HUDEP-2 (cell line): Measurements from ENCODE around the gene CHMP3.
"Not testable (repeated sequence)": the region's sequence is repeated elsewhere in the genome, so short reads cannot be mapped to it uniquely, and the experiment has no call there.

Experiments used
- DNase-seq, 76 experiments: peaks; one replicate each; lab custom pipeline; 2025; ENCODE audit not compliant: unreplicated experiment in 76 of 76; lab: John Stamatoyannopoulos, UW

CHMP3 gene

DNA sequence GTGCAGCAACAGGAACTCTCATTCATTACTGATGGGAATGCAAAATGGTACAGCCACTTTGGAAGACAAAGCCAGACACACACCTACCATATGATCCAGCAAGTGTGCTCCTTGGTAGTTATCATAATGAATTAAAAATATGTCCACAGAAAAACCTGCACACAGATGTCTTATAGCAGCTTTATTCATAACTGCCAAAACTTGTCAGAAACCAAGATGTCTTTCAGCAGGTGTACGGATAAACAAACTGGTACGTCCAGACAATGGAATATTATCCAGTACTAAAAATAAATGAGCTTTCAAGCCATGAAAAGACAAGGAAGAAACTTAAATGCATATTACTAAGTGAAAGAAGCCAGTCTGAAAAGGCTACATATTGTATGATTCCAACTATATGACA, 50.4 kb downstream of the CHMP3 start:
- DNase-seq = no peak

DNA sequence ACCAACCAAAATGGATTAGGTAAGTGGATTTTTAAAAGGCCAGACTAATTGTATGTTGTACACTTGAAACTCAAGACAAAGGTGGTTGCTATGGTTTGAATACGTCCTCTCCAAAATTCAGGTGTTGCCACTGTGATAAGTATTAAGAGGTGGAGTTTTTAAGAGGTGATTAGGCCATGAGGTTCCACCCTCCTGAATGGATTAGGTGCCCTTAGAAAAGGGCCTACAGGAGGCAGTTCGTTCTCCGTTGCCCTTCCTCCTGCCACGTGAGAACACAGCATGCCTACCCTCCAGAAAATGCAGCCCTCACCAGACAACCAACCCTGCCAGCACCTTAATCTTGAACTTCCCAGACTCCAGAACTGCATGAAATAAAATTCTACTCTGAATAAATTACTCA, 51.2 kb downstream of the CHMP3 start:
- DNase-seq = no peak

DNA sequence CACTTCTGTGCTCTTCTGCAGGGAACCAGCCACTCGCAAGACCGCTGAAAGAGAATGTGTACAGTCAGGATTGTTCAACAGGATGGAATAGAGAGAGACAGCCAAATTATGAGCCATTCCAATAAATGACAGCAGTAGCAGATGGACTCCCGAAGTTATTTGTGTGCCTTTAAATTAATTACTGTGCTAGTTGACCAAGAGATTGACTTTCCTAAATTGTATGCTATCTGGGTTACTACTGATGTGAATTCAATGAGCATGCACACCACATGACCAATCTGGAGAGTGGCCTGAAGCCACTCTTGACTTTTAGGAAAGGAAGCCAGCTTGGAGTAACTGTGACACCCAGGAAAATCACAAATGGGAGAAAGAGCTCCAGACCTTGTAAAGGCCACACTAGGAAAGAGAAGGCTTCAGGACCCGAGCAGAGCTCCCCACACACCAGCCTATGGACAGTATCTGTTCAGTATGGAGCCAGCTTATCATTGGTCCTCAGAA, 52.8 kb downstream of the CHMP3 start:
- DNase-seq = no peak

DNA sequence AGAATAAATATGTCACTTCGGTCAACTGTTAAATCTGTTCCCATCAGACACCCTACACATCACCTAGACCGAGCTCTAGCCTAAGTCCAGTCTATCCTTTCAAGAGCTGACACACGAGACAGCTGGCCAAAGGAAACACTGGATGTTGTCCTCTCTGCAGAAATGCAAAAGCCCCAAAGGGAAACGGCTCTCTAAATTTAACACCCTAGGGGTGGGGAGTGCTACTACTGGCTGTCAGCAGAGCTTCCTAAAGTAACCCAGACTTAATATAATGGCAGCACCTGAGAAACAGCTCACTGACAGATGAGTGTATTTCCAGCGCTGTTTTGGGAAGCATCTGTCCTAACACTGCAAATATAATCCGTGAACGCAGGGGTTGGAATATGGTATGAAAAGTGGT, 55.6 kb downstream of the CHMP3 start:
- no peak for DNase-seq

DNA sequence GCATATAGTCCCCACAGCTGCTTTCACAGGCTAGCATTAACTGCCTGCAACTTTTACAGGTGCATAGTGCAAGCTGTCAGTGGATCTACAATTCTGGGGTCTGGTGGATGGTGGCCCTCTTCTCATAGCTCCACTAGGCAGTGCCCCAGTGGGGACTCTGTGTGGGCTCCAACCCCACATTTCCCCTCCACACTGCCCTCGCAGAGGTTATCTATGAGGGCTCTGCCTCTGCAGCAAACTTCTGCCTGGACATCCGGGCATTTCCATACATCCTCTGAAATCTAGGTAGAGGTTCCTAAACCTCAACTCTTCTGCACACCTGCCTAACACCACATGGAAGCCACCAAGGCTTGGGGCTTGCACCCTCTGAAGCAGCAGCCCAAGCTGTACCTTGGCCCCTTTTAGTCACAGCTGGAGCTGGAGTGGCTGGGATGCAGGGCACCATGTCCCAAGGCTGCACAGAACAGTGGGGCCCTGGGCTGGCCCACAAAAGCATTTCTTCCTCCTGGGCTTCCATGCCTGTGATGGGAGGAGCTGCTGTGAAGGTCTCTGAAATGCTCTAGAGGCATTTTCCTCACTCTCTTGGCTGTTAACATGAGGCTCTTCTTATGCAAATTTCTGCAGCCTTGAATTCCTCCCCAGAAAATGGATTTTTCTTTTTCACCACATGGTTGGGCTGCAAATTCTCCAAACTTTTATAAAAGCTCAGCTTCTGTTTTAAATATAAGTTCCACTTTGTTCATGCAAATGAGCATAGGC, 62.7 kb downstream of the CHMP3 start:
- DNase-seq = no peak

DNA sequence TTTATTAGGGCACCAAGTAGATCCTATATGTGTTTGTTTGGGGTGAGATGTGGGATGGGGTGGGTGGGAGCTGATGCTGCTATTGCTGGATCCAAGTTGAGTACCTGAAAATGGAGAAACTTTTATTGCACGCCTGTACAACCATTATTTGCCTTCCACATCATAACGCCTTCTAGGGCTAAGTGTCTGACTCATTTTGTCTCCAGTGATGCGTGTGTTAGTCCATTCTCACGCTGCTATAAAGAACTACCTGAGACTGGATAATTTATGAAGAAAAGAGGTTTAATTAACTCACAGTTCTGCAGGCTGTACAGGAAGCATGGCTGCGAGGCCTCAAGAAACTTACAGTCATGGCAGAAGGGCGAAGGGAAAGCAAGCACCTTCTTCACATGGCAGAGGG, 63.9 kb downstream of the CHMP3 start:
- DNase-seq = no peak

DNA sequence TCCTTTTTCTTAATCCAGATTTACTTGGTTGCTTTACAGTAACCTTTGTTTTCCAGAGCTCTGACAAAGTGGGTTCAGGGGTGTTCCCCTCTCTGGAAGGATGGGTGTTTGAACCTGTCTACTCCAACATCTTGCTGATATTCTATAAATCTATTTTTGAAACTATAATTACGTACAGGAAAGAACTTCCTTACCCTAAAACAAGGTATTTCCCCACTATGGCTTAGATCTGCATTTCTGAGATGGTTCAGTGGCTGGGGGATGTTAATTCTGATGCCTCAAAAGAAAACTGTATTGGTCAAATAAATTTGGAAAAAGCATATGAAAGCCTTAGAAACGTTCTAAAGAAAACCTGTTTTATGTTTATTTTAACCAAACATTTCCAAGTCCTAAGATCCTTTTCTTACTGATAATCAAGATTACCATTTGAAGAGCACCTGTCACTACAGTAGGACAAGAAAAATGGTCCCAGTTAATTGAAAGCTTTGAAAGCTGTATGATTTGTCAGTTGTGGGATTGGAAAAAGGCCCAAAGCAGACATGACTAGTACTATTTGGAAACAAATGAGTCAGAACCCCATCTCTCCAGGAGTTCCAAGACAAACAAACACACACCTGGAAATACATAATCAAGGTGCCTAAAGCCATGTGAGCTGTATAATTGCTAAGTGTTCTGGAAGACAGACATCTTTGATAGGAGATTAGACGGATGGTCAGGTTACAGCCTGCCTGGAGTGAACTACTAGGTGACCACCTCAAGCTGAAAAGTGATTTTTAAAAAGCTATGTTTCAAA, 64.6 kb downstream of the CHMP3 start:
- no peak for DNase-seq

DNA sequence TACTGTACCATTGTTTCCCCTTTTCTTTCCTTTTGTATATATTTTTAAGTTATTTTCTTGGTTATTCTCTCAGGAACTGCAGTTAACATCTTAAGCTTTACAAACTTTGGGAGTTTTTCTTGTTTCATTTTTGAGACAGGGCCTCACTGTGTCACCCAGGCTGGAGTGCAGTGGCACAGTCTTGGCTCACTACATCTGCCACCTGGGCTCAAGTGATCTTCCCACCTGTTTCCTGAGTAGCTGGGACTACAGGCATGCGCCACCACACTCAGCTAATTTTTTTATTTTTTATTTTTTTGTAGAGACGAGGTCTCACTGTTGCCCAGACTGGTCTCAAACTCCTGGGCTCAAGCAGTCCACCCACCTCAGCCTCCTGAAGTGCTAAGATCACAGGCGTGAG, 66.9 kb downstream of the CHMP3 start:
- DNase-seq = not testable (repeated sequence)

DNA sequence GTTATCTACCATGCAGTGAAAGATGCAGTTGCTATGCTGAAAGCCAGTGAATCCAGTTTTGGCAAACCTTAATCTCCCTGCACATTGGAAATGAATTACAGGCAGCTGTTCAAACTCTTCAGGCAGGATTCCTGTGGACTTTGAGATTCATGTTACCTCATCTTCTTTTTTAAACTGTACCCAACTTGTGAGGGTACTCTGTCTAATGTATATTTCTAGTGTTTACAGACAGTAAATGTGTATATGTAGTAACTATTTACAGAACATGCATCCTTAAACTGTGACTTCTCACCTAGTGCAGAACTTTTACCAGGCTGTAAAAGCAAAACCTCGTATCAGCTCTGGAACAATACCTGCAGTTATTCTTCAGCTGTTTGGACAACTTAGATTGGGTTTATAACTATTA, 71.2 kb downstream of the CHMP3 start:
- no peak for DNase-seq

DNA sequence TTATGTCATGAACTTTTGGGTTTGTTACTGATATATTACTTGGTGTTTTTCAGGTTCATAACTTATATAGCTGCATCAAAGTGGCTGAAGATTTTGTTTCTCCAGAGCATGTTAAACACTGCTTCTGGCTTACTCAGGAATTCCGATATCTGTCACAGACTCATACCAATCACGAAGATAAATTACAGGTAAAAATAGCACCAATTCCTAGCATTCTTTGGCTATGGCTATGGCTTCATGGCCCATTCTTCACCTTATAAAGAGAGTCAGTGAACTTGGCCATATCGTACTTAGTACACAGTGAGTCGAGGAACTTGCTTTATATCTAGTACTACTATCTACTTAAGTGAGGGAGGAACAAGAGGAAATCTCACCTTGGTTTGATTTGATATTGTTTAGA, 72.2 kb downstream of the CHMP3 start:
- no peak for DNase-seq

DNA sequence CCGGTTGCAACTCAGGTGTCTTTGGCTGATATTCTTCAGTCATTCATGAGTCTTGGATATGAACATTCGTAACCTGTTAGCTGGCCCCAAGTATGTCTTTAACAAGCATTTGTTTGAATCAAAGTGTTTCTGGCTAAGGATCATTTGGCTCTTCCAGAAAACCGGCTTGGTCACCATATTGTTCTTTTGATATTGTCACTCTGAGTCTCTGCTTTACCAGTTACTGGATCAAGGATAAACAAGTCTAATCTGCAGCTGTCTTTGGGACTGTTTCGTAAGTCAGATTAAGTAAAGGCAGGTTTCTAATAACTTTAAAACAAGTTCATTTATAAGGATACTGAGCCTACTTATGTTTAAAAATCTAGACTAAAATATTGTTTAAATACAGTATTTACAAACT, 73.0 kb downstream of the CHMP3 start:
- no peak for DNase-seq

DNA sequence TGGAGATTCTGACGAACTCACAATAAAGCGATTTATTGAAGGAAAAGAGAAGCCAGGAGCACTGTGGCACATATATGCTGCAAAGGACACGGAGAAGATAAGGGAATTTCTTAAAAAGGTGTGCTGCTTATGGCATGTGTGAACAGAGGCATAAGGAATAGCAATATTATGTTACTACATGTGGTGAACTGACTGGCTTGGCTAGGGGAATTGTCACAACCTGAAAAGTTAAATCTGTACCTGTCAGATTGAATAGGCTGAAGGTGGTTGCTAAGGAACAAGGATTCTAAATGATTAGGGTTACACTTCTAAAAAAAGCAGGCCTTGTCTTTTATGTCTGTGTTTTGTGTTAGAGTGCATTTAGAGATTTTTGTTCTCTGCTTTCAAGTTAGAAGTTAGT, 73.7 kb downstream of the CHMP3 start:
- no peak for DNase-seq

DNA sequence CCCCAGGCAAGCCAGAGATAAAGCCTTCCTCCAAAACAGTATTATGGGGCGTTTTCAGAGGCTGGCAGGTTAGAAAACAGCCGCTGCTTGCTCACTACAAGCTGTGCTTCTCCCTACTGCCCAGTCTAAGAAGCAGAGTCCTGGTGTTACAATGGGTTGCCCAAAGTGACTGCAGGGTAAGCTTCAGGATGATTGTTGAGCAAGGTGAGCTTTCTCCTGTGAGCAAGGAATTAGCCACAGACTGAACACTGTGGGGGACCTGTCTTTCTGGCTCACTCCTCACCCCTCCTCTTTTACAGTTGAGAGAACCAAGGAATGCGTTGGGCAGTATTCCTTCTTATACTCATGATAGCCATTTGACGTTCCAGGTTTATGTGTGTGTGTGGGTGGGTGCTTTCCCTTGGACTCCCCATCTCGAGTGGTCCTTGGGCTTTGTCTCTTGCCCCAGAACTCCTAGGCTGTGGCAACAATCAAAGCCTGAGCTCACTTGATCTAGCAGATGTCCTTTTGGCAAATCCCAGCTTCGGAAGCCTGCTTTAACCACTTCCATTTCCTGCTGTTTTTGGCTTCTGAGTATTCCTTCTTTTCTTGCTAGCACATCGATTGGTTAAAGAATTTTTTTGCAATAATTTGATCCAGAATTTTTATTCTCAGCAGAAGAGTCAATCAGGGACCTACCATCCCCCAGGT, 74.5 kb downstream of the CHMP3 start:
- DNase-seq = no peak

DNA sequence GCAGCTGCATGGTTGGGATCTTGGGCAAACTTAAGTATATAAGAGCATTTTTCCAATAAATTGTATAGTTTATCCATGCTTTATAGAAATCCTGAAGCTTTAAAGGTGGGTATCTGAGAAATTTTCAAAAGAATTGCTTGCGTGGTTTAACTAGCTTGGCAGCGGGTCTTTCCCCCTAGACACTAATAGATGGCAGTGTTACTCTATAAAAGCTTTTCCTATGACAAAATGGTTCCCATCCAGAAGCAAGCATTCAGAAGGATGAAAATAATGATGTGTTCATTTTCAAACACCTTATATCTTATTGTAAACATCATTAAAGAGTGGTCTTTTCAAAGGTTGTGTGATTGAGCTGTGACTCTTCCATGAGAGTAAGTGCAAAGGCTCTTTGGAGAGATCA, 76.2 kb downstream of the CHMP3 start:
- no peak for DNase-seq

DNA sequence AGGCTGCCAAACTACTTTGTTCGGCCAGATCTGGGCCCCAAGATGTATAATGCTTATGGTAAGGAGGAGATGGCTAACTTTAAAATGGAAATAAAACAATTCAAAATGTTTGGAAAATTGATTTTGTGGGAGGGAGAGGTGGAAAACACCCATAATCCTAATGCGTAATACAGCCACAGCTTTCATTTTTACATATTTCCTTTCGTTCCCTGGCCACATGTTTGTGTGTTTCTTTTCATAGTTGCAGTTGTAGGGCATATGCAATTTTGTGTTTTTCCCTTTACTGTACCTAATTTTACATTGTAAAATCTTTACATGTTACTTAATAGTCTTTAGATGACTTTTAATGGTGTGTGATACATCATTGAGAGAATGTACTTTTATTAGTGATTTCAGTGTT, 77.4 kb downstream of the CHMP3 start:
- no peak for DNase-seq

DNA sequence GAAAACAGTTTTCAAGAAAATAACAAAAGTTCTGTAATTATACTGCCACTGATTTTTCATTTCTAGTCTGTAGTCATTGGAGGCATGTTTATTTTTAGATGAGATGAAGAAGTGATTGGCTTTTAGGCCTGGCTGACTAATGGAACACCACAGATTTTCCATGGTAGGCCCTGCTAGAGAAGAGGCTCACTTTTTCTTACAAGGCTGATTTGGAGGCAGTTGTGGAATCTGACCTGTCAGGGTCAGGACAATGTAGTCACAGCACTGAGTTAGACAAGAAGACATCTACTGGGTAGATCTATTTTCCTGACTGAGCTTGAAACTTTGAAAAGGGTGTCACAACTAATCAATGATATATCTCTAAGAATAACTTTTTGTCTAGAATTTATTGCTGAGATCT, 78.1 kb downstream of the CHMP3 start:
- no peak for DNase-seq

DNA sequence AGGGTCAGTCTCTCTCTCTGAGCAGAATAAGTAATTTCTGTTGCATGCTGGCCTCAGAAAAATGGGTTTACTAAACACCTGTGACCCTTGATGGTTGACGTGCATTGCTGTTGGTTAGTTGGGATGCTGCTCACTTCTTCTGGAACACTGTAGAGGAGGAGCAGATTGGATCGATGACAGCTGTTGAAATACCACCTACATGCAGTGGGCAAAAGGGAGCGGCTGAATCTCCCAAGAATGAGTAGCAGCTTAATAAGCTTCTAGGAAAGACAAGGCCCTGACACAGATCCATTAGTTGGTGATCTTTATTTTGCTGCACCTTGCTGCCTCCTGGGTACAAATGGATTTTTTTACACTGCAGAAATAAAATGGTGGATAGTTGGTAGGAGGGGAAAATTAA, 78.9 kb downstream of the CHMP3 start:
- no peak for DNase-seq

DNA sequence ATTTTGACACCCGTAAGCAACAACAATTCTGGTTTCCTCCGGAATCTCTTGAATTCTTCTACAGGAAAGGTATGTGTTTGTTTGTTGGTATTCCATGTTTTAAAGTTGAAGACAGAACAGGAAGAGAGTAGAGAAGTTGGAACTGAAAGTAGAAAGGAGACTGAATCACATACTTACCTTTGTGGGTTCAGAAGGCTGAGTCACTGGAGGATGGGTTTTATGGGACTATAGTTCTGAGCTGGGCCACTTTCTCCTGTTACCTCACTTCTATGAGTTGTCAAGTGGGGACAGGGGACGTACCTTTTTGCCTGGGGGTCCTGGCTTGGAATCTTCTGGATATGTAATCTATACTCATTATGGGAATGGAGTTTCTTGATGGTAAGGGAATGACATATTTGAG, 81.2 kb downstream of the CHMP3 start:
- DNase-seq = no peak

DNA sequence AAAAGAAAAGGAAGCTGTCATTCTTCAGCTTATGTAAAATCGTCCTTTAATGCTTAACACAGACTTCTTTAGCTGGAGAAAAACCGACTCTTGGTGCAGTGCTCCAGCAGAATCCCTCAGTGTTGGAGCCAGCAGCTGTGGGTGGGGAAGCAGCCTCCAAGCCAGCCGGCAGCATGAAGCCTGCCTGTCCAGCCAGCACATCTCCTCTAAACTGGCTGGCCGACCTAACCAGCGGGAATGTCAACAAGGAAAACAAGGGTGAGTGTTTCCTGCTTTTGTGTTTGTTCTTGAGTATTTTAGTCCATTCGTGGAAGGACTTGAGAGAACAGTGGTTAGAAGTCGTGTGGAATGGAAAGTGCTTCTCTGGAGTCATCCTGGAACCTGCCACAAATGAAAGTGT, 83.1 kb downstream of the CHMP3 start:
- DNase-seq = no peak

DNA sequence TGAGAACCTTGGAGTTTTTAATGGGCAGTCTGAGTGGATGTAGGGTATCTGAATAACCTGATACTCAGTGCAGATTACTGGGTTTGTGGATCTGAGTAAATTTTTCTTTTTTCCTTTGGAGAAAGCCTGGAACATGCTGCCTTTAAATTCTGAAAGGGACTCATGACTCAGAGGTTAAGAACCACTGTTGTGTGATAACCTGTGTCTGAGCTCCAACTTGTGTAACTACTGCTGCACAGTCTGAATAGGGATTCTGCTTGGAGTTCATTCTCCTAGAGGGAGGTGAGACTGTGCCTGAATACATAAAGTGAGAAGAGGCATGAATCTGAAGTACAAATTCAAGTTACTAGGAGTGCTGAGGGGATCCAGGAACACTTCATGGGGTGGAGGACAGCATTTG, 85.9 kb downstream of the CHMP3 start:
- no peak for DNase-seq

DNA sequence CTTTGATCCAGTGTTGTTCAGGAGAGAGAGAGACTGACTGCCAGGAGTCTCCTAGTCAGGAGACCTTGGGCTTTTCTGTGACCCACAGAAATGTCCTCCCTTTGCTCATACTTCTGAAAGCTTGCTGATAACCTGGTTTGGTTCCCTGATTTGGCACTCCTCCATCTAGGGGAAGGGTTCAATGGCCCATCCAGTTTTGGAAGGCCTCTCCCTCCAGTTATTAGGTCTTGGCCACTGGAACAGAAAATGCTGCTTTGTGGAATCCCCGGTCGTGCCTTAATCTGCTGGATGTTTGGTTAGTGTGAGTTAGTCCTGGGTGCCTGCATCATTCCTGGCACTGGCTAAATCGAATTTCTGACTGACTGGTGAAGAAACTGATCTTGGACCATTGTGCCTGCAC, 86.3 kb downstream of the CHMP3 start:
- DNase-seq = no peak

DNA sequence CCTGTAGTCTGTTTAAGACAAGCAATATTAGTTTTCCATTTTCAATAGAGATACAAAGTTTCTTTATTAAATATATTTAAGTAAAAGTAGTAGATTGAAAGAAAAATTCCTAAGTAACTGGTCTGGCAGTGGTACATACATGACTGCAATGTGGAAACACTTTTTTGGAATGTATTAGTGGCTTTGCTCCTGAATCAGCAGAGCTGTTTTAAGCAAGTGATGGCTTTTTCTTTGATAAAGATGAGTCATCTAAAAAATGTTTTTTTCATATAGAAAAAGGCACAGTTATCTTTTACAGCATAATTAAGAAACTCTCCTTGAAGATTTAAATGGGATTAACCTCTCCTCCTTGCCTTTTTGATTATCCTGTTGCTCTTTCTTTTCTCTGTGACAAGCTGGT, 87.2 kb downstream of the CHMP3 start:
- no peak for DNase-seq
